Stimulated activated CD4-positive, alpha-beta T cell treated with anti-CD3 and anti-CD28 coated beads, Interleukin-4, amount 100 ng/mL, for 24 hours (primary cell): ENCODE results near the gene INCA1.

ENCODE experiments used
- DNase-seq: peaks from one replicate; pipeline ENCODE4 v3.0.0-alpha.2; 2020

Gene INCA1

GRCh38 chr17:4969551-4970173, 27.7 kb downstream of the INCA1 start:
- DNase-seq, result peak; percentile 30

DNA sequence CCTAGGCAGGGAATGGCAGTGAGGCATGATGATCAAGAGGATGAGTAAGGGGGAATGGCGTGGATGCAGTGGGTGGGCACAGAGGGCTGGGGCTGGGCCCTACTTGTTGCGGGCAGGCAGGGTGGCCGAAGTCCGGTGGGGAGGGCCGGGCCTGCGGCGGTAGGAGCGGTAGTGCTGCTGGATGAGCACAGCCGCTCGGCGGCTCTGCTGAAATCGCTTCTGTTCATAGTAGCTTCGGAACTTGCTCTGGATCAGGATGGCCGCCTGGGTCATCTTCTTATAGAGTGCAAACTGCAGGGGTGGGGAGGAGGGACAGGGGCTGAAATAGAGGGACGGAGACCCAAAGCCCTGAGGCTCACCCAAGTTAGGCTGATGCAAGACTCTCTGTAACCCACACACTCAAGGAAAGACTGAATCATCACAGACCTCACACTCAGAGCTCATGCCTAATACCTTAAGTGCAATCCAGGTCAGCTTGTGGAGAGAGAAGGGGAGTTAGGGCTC, 28.2 kb downstream of the INCA1 start:
- DNase-seq, result peak; percentile 70

GRCh38 chr17:4968486-4969046, 28.8 kb downstream of the INCA1 start:
- peak; percentile 52 for DNase-seq

- peak; percentile 94 for DNase-seq
Observed at GRCh38 chr17:4967539-4968485, 29.5 kb downstream of the INCA1 start, which contains the start of gene SPAG7. Gene SPAG7 (minus strand): TSS chr17:4967817. CDS start chr17:4967804, 13 bp downstream.

GRCh38 chr17:4966844-4967538, 30.3 kb downstream of the INCA1 start:
- DNase-seq, result peak; percentile 96

- no peak for DNase-seq
Observed at GRCh38 chr17:4965311-4965986, 31.9 kb downstream of the INCA1 start.

DNA sequence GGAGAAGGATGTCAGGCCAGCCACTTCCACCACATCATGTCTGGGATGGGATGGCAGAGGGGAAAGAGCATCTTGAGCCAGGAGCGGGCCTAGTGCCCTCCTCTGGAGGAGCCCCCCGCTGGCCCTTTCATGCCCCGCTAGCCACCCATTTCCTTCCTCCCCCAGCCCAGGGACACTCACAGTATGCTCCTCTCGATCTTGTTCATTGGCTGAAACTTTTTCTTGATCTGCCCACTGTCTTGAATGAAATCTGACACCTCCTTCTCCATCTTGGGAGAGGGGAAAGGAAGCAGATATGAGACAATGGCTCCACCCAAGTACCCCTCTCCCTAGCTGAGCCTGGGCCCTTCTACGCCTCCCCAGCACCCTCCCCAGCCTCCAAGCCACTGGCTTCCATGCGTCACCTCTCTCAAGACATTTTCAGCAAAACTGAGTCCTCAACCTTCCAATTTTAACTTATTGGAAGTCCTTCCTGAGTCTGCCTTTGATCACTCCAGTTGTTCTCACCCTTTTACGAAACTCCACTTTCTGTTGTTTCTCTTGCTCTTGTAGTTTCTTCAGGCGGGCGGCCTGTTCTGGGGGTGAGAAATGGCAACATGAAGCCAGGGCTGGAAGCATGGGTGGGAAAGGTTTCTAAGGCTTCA, 36.9 kb downstream of the INCA1 start:
- no peak for DNase-seq

GRCh38 chr17:4959261-4959965, 37.9 kb downstream of the INCA1 start:
- DNase-seq, result no peak

- no peak for DNase-seq
Observed at GRCh38 chr17:4958102-4958501, 39.2 kb downstream of the INCA1 start.

DNA sequence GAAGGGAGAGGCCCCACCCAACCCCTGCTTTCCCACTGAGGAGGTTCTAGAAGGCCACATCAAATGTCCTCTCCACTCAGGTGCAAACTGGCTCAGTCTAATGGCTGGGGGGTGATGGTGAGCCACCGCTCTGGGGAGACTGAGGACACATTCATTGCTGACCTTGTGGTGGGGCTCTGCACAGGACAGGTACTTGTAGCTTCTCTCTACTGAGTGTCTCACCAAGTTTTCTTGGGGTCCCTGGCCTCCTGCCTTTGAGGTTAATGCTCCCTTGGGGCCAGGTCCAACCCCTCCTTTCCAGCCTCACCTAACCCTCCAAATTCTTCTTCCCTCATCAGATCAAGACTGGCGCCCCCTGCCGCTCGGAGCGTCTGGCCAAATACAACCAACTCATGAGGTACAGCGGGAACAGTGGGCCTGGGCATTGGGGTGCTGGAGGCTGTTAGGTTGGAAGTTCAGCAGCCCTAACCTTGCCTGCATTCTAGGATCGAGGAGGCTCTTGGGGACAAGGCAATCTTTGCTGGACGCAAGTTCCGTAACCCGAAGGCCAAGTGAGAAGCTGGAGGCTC, 40.7 kb downstream of the INCA1 start:
- DNase-seq, result peak; percentile 47

- no peak for DNase-seq
Observed at GRCh38 chr17:4955091-4955490, 42.2 kb downstream of the INCA1 start.

- DNase-seq, result no peak
Observed at GRCh38 chr17:4953451-4953961, 43.8 kb downstream of the INCA1 start.

DNA sequence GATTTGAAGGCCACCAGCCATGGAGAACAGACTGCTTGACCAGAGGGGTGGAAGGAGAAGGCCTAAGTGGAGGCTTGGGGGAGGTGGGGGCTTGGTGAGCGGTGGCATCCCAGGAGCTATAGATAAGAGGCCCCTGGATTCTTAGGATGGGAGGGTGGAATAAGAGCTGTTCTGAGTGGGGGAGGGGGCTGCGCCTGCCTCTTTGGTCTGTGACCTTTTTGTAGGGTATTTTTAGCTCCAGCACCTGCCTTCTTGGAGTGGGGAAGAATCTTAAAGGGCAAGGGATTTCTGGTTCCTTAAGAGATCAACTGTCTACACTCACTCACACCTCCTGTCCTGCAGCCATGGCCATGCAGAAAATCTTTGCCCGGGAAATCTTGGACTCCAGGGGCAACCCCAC, 45.8 kb downstream of the INCA1 start:
- DNase-seq, result no peak

DNA sequence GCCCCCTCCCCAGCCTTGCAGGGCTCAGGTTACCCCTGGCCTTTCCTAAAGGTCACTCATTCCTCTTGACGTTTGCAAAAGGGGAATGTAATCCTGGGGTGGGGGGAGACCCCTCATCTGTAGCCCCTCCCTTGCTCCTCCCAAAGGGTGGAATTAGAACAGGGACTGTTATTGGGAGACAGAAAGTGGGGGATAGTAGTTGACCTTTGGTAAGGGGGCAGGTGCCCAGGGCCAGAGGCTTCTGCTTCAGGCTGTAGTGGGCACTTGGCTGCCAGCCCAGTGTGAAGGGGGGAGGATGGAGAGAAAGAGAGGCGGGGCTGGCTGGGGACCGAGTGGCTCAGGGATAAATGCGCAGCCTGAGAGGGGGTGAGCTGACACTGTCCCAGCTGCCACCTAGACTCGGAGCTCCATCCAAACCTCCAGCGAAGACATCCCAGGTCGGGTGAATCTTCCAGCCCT, 46.5 kb downstream of the INCA1 start, which contains the start of gene ENO3:
Gene ENO3, plus strand, starts transcription at position 374 of the 459 bp plus-strand sequence. CDS start 711 bp downstream, outside the sequence.
- no peak for DNase-seq

GRCh38 chr17:4950075-4950745, 47.1 kb downstream of the INCA1 start:
- peak; percentile 46 for DNase-seq

GRCh38 chr17:4949321-4950074, 47.8 kb downstream of the INCA1 start:
- DNase-seq, result peak; percentile 81

GRCh38 chr17:4948931-4949320, 48.4 kb downstream of the INCA1 start:
- peak; percentile 77 for DNase-seq

- peak; percentile 91 for DNase-seq
Observed at GRCh38 chr17:4948166-4948930, 49.0 kb downstream of the INCA1 start, which contains the start of gene PFN1. Gene PFN1 (minus strand): TSS chr17:4948530. CDS start chr17:4948394, 136 bp downstream.
